Nephron (organoid): ENCODE data around the gene DPH1.

Experiments used
- H3K27ac Mint-ChIP-seq, 3 experiments: 2 replicates each; pipeline ENCODE4 v1.8.0; 2020; ENCODE audit warnings: mixed read lengths in 3 of 3, mild to moderate bottlenecking in 2 of 3, moderate library complexity in 1 of 3
- H3K27me3 Mint-ChIP-seq: 2 replicates; pipeline ENCODE4 v1.8.0; 2021; ENCODE audit warnings: low read depth, mild to moderate bottlenecking, moderate library complexity, mixed read lengths
- H3K36me3 Mint-ChIP-seq: 2 replicates; pipeline ENCODE4 v1.8.0; 2020; ENCODE audit warnings: low read depth, mixed read lengths
- H3K4me1 Mint-ChIP-seq: 2 replicates; pipeline ENCODE4 v1.8.0; 2020; ENCODE audit warnings: mixed read lengths
- H3K4me3 Mint-ChIP-seq, 3 experiments: 2 replicates each; pipeline ENCODE4 v1.8.0; 2020; ENCODE audit warnings: mild to moderate bottlenecking in 3 of 3, mixed read lengths in 3 of 3, moderate library complexity in 2 of 3
- H3K9me3 Mint-ChIP-seq: 2 replicates; pipeline ENCODE4 v1.8.0; 2020; ENCODE audit warnings: mixed read lengths
- CTCF ChIP-seq, 3 experiments: fragments of 200-600 bp; sonication (generic); IDR thresholded peaks; one replicate each; pipeline ENCODE4 v1.5.0; 2021; ENCODE audit warnings: antibody characterized with exemption in 3 of 3; ENCODE audit not compliant: unreplicated experiment in 3 of 3

Gene DPH1

GRCh38 chr17:2077040-2077439 is 47.1 kb downstream of the DPH1 start:
- no peaks in the 10 kb centered on the region for H3K9me3 Mint-ChIP-seq
- TF ChIP-seq CTCF (IDR thresholded peaks at IDR 0.05; ENCODE audit: unreplicated experiment in 3 of 3) = no peak
- H3K4me3 Mint-ChIP-seq = peak overlapping the region in 1 of 3 experiments; percentile 23
- peak overlapping the region; percentile 94 to 99 (median 95) for H3K27ac Mint-ChIP-seq
- H3K27me3 Mint-ChIP-seq = no peaks in the 10 kb centered on the region
- H3K36me3 Mint-ChIP-seq = peaks cover 46% of the 10 kb centered on the region
- peaks cover 59% of the 10 kb centered on the region for H3K4me1 Mint-ChIP-seq

- Mint-ChIP-seq H3K27ac (peak overlapping the region; percentile 98 to 99 (median 99)), H3K36me3 (peaks cover 47% of the 10 kb centered on the region), H3K4me1 (peaks cover 70% of the 10 kb centered on the region), H3K27me3 (no peaks in the 10 kb centered on the region), H3K9me3 (no peaks in the 10 kb centered on the region), H3K4me3 (no peak overlapping the region)
- no peak for TF ChIP-seq CTCF (IDR thresholded peaks at IDR 0.05; ENCODE audit: unreplicated experiment in 3 of 3)
Measured at GRCh38 chr17:2081564-2081963, 51.6 kb downstream of the DPH1 start.

GRCh38 chr17:2082003-2082781 is 52.2 kb downstream of the DPH1 start:
- TF ChIP-seq CTCF (IDR thresholded peaks at IDR 0.05; ENCODE audit: unreplicated experiment in 3 of 3) = no peak
- Mint-ChIP-seq H3K36me3 (peaks cover 44% of the 10 kb centered on the region), H3K4me1 (peaks cover 70% of the 10 kb centered on the region), H3K4me3 (no peak overlapping the region), H3K27me3 (no peaks in the 10 kb centered on the region), H3K27ac (peak overlapping the region; percentile 98 to 99 (median 99)), H3K9me3 (no peaks in the 10 kb centered on the region)

GRCh38 chr17:2083613-2084035 is 53.7 kb downstream of the DPH1 start:
- Mint-ChIP-seq H3K27ac (peak overlapping the region; percentile 96 to 98 (median 97)), H3K9me3 (no peaks in the 10 kb centered on the region), H3K4me1 (peaks cover 71% of the 10 kb centered on the region), H3K27me3 (no peaks in the 10 kb centered on the region), H3K4me3 (peak overlapping the region in 2 of 3 experiments; percentile 31 to 42), H3K36me3 (peaks cover 32% of the 10 kb centered on the region)
- TF ChIP-seq CTCF (IDR thresholded peaks at IDR 0.05; ENCODE audit: unreplicated experiment in 3 of 3) = no peak

GRCh38 chr17:2084036-2084765 is 54.2 kb downstream of the DPH1 start:
- TF ChIP-seq CTCF (IDR thresholded peaks at IDR 0.05; ENCODE audit: unreplicated experiment in 3 of 3) = no peak
- no peaks in the 10 kb centered on the region for H3K9me3 Mint-ChIP-seq
- peaks cover 75% of the 10 kb centered on the region for H3K4me1 Mint-ChIP-seq
- peaks cover 28% of the 10 kb centered on the region for H3K36me3 Mint-ChIP-seq
- peak overlapping the region; percentile 96 to 98 (median 97) for H3K27ac Mint-ChIP-seq
- H3K4me3 Mint-ChIP-seq = peak overlapping the region in 1 of 3 experiments; percentile 22
- no peaks in the 10 kb centered on the region for H3K27me3 Mint-ChIP-seq
